SHP77 treated with DMSO at 0.1 percent for 48 hours (cell line): ENCODE measurements around the gene EVC.
"Not testable (repeated sequence)": the region's sequence is repeated elsewhere in the genome, so short reads cannot be mapped to it uniquely, and the experiment has no call there.

Experiments used
- DNase-seq: peaks from one replicate; lab custom pipeline; 2025; lab: John Stamatoyannopoulos, UW

The EVC gene

GRCh38 chr4:5785806-5786680 is 75.0 kb downstream of the EVC start:
- no peak for DNase-seq

GRCh38 chr4:5787311-5787710 is 76.3 kb downstream of the EVC start:
- DNase-seq: no peak

GRCh38 chr4:5788144-5788543 is 77.1 kb downstream of the EVC start:
- DNase-seq: no peak

GRCh38 chr4:5789141-5789540 is 78.1 kb downstream of the EVC start:
- no peak for DNase-seq

GRCh38 chr4:5790546-5790857 is 79.5 kb downstream of the EVC start:
- DNase-seq: no peak

- DNase-seq: no peak
Measured at GRCh38 chr4:5791654-5792053, 80.7 kb downstream of the EVC start.

- DNase-seq: no peak
Measured at GRCh38 chr4:5793514-5793913, 82.5 kb downstream of the EVC start.

- DNase-seq: no peak
Measured at GRCh38 chr4:5795580-5795979, 84.6 kb downstream of the EVC start.

GRCh38 chr4:5796976-5797375 is 86.0 kb downstream of the EVC start:
- DNase-seq: no peak

GRCh38 chr4:5797866-5798265 is 86.9 kb downstream of the EVC start:
- DNase-seq: no peak

- no peak for DNase-seq
Measured at GRCh38 chr4:5798462-5798861, 87.5 kb downstream of the EVC start.

- no peak for DNase-seq
Measured at GRCh38 chr4:5798946-5799345, 87.9 kb downstream of the EVC start.

GRCh38 chr4:5799406-5799805 is 88.4 kb downstream of the EVC start:
- no peak for DNase-seq

GRCh38 chr4:5800496-5800895 is 89.5 kb downstream of the EVC start:
- DNase-seq: no peak

- no peak for DNase-seq
Measured at GRCh38 chr4:5801696-5802095, 90.7 kb downstream of the EVC start.

- no peak for DNase-seq
Measured at GRCh38 chr4:5802565-5802964, 91.6 kb downstream of the EVC start.

GRCh38 chr4:5804656-5805055 is 93.7 kb downstream of the EVC start:
- no peak for DNase-seq

- no peak for DNase-seq
Measured at GRCh38 chr4:5805270-5805669, 94.3 kb downstream of the EVC start.

GRCh38 chr4:5808081-5808741 is 97.2 kb downstream of the EVC start:
- peak; percentile 52 for DNase-seq

GRCh38 chr4:5809216-5809776 is 98.3 kb downstream of the EVC start:
- no peak for DNase-seq

- no peak for DNase-seq
Measured at GRCh38 chr4:5810151-5810550, 99.2 kb downstream of the EVC start.

GRCh38 chr4:5810770-5811430 is 99.9 kb downstream of the EVC start:
- no peak for DNase-seq

- DNase-seq: not testable (repeated sequence)
Measured at GRCh38 chr4:5812057-5812456, 101.1 kb downstream of the EVC start.
